CD4-positive, alpha-beta T cell treated with Interleukin-4 for 1 hour (primary cell): ENCODE results near the gene HMOX1.

Experiments
- DNase-seq, 2 donors: peaks; one replicate each; pipeline ENCODE4 v3.0.0-alpha.2; 2020 to 2022

Gene HMOX1, protein sequence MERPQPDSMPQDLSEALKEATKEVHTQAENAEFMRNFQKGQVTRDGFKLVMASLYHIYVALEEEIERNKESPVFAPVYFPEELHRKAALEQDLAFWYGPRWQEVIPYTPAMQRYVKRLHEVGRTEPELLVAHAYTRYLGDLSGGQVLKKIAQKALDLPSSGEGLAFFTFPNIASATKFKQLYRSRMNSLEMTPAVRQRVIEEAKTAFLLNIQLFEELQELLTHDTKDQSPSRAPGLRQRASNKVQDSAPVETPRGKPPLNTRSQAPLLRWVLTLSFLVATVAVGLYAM

DNA sequence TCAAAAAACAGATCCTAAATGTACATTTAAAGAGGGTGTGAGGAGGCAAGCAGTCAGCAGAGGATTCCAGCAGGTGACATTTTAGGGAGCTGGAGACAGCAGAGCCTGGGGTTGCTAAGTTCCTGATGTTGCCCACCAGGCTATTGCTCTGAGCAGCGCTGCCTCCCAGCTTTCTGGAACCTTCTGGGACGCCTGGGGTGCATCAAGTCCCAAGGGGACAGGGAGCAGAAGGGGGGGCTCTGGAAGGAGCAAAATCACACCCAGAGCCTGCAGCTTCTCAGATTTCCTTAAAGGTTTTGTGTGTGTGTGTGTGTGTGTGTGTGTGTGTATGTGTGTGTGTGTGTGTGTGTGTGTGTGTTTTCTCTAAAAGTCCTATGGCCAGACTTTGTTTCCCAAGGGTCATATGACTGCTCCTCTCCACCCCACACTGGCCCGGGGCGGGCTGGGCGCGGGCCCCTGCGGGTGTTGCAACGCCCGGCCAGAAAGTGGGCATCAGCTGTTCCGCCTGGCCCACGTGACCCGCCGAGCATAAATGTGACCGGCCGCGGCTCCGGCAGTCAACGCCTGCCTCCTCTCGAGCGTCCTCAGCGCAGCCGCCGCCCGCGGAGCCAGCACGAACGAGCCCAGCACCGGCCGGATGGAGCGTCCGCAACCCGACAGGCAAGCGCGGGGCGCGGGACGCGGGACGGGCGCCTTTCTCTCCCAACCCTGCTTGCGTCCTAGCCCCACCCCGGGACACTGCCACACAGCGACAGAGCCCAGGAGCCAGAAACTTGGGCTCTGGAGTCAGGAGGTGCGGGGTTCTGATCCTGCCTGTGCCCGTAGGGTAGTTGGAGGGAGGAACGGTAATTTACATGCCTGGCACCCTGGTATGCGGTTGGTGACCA is at the start of gene HMOX1:
TSS of gene HMOX1 (plus strand) at position 560 of the 887 bp plus-strand sequence. CDS start at position 638, 78 bp downstream.
- DNase-seq: peak; percentile 48 to 80

DNA sequence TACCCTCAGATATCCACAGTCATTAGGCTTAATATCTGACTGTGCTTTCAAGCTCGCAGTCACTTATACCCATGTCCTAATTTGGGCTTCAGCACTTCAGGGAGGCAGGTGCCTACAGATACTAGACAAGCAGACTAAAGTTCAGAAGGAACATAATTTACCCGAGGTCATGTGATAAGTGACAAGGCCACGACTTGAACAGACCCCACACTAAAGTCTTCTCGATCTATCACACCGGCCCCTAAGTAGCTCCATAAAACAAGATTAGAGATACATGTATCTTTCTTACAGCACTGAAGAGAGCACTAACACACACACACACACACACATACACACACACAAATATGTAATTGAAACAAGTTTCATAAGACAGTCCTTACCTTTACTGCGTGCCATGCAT is 48.6 kb upstream of the HMOX1 start:
- DNase-seq: no peak

DNA sequence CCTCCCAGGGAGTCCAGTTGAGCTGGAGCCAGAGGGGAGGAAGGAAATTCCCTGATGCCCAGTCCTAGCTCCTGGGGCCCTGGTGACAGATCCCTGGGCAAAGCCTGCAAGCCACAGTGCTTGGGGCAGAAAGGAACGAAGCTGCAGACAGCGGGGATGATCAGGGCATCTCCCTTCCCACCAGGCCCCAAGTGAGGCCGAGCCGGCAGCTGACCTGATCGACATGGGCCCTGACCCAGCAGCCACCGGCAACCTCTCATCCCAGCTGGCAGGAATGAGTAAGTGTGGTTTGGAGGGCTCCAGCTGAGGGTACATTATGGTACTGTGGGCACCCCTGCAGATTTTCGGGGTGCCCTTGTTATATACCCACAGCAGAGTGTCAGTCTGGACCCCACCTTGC is 47.7 kb upstream of the HMOX1 start:
- DNase-seq: no peak

DNA sequence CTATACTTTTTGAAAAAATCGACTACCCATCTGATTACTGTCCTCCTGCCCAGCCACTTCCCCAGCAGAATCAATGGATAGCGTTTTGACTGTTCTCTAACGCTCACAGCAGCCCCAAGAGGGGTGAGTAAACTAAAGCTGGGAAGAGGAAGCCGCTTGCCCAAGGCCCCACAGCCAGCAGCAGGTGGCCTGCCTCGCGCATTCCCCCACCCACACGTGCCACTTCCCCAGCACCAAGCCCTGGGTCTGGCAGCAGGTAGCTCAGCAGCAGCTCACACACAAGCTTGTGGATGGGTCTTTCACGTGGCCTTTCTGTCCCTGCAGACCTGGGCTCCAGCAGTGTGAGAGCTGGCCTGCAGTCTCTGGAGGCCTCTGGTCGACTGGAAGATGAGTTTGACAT is 46.9 kb upstream of the HMOX1 start:
- no peak for DNase-seq

DNA sequence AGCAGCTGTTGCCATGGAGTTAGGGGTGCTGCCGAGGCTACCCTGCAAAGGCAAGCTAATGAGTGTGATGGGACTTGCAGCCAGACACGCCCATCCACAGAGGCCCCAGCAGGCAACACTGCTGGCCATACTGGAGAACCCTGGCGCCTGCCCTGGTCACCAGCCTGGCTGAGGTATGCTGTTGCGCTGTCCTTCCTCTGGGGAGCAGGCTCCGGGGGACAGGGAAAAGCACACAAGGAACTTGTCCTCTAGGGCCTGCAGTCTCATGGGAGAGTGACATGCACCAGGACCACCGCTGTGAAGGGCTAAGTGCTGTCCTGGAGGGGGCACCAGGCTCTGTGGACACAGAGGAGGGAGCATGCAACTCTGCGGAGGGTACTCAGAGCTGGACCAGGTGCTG is 45.4 kb upstream of the HMOX1 start:
- DNase-seq: no peak

DNA sequence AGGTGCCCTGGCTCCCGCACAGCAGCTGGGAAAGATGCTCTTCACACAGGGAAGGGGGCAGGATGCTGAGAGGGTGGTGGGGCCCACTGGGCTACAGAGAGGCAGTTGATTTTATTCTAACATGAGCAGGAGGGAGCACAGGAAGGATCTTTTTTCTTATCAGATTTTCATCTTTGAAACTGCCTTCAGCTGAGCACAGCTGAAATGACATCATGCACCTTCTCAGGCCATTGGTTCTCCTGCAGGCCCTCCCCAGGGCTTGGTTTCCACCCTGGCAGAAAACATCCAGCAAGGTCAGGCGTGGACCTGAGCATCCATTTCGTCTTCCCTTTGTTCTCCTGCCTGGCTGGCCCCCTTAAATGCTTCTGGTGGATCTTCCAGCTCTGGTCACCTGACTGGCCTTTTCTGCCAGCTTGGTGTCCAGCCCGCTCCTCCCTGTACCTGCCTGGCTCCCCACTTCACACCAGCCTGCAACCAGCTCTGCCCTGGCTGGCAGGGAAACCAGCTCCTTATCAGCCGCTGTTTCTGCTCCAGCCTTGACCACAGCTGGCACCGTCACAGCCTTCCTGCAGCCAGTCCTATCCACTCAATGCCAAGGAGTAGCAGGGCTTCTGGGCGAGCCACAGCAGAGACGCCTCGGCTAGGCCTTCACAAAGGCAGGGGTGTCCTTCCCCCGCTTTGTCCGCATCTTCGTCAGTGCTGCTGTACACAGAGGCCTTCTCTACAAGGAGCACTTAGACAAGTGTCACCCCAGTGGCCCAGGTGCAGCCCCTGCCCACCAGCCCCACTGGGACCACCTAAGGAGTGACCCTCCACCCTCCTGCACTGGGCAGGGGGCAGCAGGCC is 44.7 kb upstream of the HMOX1 start:
- no peak for DNase-seq

DNA sequence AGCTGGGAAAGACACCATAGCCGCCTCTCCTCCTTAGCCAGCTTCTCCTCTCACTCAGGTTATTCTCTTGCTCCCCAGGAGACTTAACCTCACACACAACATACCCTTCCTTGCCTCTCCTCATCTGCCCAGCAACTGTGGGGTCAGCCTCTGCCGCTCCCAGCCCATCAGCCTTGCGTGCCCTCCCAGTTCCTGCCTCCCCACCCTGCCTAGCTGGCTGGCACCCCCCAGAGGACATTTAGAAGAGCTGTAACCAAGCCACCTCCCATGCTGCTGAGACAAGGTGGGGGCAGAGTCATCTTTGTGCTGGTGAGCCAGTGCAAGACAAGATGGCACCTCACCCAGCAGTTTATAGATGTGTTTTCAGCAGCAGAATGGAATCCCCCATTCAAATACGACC is 43.0 kb upstream of the HMOX1 start:
- DNase-seq: no peak

DNA sequence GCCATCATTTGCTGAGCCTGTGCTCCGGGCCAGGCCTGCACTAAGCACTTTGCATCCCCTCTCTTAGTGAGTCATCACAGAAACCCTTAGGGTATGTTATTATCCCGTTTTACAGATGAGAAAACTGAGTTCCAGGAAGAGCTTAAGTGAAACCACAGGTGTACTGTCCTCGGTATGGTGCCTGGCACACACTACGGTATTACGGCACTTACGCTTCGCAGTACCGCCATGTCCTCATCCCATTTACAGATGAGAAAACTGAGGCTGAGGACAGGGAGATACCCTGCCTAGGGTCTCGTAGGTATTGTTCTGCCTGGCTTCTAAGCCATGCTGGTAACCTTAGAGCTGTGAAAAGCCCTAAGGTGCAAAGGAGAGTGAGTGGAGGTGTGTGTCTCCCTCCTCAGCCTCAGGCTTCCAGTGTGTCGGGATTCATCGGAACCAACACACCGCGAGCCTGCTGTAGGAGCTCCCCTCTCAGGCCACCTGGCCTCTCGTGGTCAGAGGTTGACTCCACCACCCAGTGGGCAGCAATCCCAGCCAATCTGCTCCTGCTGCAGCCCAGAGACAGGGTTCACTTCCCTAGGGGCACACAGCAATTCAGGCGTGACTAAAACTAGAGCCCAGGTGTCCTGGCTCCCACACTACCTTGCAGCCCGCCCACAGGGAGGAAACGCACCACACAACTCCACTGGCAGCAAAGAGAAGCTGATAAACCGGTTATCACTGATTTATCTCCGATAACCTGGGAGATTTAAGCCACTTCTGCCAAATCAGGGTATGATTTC is 39.6 kb upstream of the HMOX1 start:
- no peak for DNase-seq

DNA sequence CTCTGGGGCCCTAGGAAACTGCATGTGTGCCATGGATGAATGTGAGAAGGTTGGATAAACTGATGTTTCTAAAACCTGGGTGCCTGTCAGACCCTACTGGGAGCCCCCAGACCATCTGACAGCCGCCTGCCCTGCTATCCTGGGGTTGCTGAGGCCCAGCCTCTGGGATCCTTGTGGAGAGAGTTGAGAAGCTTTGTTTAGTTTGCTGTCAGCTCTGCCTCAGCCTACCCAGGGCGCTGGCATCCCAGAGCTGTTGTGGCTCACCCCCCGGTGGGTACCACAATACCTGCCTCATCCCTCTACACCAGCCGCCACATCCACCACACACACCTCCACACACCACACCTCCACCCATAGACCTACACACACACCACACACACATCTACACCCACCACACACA is 38.5 kb upstream of the HMOX1 start:
- no peak for DNase-seq

DNA sequence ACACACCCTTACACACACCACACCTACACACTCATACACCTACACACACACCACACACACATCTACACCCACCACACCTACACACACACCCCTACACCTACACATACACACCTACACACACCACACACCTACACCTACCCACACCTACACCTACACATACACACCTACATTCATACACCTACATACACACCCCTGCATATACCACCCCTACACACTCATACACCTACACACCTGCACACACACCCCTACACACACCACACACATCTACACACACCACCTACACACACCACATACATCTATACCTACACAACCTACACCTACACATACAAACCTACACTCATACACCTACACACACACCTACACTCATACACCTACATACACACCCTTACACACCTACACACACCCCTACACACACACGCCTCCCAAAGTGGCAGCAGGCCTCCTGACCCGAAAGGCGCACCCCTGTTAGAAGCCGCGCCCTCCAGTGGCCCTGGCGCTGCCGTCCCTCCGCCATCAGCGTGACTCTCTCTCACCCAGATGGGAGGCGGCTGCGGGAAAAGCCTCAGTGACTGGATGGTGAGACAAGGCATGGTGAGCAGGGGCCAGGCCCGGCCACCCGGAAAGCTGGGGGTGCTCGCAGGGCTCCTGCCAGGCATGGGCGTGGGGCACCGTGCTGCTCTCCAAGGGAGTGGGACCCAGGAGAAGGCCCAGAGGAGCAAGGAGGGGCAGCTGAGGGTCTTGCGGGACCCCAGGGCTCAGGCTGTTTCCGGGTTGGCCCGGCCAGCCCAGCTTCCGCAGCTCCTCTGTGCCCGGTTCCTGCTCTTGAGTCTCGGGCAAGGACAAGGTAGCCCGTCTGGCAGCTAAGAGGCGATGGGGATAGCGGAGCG is 37.0 kb upstream of the HMOX1 start:
- DNase-seq: no peak

DNA sequence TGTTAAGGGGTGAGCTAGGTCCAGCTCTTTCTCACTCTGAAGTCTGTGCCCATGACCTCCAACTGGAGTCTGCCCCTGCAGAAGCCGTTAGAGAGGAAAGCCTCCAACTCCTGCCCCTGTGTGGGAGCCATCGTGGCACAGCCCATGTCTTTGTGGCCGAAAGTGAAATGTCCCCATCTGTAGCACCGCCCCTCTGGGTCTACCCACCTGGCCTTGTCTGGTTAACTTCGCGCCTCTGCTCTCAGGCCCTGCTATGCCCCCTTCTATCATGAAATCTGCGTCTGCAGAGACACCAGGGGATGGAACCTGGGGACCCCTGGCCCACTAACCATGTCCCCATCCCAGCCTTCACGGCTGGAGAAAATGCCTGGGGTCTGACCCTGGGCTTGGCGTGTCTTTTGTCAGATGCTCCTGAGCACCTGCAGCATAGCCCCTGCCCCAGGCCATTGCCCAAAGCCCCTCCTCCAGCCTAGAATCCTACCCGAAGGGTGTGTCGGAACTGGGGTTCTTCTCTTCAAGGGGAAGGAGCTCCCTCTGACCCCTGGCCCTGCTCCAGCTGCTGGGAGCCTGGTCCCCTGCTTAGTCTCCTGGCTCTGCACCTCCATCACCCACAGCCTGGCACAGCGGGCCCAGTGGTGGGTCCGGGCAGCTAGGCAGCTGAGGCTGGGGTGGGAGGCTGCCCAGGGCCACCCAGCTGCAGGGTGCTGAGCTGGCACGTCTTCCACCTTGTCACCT is 35.8 kb upstream of the HMOX1 start:
- no peak for DNase-seq

DNA sequence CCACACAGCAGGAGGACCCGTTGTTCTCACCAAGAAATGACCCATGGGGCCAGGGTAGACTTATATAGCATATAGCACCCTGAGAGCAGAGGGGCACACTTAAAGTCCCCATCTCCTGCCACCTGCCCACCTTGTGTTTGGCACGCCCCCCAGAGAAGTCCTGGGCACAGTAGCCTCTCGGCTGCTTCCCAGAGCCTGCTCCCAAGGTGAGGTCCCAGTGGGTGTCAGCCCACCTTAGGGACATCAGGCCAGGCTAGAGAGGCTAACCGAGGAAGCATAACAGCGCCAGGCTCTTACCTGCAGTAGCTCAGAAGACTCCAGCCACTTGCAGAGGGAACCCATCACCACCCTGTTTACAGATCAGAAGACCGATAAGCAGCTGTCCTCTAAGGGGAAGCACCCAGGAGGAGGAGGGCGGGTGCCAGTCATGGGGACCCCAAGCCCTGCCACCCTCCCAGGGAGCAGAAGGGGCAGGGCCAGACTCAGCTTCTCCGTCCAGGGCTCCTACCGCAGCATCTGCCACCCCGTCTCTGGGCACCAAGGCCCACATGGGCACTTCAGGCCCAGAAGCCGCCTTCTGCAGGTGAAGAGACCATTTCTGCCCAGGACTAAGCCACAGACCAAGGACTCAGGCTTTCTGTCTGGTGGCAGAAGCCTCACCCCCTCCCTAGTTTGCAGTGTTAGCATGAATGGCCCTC is 34.9 kb upstream of the HMOX1 start:
- DNase-seq: no peak

DNA sequence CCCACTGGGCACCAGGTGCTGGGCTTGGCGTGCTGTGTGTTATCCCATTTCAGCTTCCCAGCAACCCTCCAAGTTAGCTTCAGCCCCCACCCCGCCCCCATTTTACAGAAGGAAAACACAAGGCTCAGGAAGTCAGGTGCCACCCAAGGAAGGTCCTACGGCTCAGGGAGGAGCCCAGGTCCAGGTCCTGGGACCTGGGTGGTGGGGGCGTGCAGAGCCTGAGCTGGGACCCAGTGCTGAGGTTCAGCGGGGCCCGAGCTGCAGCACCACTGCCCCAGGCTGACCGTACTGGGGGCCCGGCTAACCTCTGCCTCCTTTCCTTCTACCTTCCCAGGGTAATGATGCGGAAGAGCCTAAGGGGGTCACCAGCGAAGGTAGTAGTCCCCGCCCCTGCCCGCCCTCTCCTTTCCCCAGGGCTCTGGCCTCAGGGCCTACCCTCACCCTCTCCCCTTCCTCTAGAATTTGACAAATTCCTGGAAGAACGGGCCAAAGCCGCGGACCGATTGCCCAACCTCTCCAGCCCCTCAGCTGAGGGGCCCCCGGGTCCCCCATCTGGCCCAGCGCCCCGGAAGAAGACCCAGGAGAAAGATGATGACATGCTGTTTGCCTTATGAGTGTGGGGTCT is 34.2 kb upstream of the HMOX1 start:
- no peak for DNase-seq

DNA sequence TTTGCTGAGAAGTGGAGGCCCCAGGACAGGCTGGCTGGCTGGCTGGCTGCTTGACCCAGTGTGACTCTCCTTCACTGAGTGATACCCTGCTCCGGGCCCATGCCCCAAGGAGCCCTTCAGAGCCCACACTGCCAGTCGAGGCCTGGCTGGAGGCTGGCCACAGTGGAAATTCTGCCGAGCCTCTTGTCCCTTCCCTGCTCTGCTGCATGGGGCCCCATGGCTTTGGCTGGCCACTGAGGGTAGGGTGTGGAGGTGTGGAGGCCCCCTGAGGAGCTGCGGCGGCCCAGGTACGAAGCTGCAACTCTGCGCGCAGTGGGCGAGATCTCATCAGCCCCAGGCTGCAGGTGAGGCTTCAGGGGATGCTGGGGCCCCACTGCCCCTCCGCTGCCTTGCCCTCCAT is 33.4 kb upstream of the HMOX1 start:
- no peak for DNase-seq

DNA sequence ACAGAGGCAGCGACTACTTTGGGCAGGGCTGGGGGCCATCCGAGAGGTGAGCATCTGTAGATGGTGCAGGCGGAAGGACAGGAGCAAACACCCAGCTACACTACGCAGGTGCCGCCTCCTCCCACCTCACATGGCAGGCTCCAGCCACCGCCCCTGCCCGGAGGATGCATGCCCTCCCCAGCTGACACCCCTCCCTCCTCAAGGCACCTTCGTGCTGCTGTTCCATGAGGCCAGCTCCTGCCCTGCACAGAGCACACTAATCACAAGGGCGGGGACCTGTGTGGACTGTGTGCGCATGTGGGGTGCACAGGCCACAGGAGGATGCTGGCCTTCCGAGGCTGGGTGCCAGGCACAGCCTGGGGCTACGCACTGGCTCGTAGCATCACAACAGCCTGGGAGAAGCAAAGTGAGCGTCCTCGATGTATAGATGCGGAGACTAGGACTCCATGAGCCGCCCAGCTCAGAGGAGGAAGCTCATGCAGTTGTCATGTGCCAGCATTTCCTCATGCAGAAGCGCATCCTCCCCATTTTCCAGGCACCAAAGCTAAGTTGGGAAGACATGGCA is 32.8 kb upstream of the HMOX1 start:
- no peak for DNase-seq

DNA sequence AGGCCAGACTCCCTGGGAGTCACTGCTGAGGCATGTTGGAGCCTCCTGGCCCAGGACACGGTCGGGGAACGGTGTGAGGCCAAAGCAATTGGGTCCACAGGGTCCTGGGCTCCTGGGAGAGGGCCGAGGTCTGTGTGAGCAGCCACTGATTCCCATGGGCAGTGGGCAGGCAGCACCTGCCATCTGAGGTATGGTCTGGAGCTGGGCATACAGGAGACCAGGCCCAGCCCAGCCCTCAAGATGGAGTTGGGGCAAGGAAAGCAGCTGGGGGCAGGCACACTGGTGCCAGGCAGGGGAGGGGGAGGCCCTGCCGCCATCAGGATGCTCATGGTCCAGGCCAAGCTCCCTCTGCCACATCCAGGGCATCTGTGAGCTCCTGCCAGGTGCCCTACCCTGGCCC is 32.2 kb upstream of the HMOX1 start:
- DNase-seq: no peak

DNA sequence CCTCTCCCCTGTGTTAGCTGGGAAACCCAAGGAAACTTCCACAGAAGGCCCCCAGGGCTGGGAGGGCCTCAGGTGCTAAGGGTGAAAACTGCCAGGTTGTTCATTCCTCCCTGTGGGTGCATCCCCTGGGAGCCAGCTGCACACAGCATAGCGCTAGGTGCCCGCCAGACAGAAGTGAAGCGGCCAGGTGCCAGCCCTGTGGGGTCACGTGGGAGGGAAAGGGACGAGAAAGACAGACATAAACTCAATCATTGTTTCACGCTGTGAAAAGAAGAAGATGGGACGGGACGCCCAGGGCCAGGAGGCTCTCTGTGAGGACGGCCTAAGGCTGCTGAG is 31.6 kb upstream of the HMOX1 start:
- no peak for DNase-seq

DNA sequence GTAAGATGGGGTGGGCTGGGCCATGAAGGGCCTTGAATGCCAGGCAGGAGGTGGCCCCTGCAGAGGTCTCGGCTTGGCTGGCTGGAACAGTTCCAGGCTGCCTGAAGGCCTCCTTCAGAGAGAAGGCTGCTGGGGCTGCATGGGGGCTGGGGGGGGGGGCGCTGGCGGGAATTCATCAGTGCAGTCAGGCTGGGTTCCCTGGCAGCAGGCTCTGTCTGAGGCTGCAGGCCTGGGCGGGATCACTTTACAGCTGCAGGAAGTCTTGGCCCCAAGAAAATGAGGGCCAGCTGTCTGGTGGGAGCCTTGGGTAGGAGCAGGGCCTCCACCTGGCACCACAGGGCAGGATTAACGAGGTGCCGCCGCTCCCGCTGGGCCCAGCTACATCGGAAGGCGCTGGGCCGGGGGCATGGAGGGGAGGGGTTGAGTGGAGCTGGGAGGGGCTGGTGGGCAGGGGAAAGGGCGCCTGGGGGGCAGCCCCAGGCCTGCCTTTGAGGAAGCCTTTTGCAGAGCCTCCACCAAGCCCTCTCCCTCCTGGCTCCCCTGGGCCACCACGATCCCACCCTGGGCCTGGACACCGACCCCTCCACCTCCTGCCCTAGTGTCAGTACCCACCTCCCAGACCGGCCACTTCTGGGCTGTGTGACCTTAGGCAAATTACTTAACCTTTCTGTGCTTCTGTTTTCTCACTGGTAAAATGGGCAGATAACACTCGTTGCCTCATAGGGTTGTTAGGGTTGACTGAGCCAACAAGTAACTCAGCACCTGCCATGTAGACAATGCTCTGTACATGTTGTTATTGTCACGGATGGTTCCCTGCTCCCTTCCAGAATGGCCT is 31.0 kb upstream of the HMOX1 start:
- no peak for DNase-seq
